Neuronal stem cell (in vitro differentiated cells): ENCODE results near the gene C11orf97.

Experiments used
- DNase-seq: peaks from one replicate; pipeline ENCODE4 v3.0.0-alpha.2; 2013; ENCODE audit warnings: low spot score
- H2AFZ ChIP-seq: one replicate; pipeline ENCODE4 v1.6.1; 2013; ENCODE audit warnings: mild to moderate bottlenecking, low read length, inconsistent platforms
- H2AK5ac ChIP-seq: 2 replicates; pipeline ENCODE4 v1.6.1; 2013; ENCODE audit warnings: low read depth, mild to moderate bottlenecking, inconsistent platforms, low read length, moderate library complexity, mixed read lengths
- H2BK120ac ChIP-seq: 2 replicates; pipeline ENCODE4 v1.6.1; 2013; ENCODE audit warnings: low read depth, mild to moderate bottlenecking, inconsistent platforms, low read length, moderate library complexity, mixed read lengths
- H2BK12ac ChIP-seq: one replicate; pipeline ENCODE4 v1.6.1; 2013; ENCODE audit warnings: low read length, inconsistent platforms
- H2BK15ac ChIP-seq: 2 replicates; pipeline ENCODE4 v1.6.1; 2013; ENCODE audit warnings: mild to moderate bottlenecking, low read length, inconsistent platforms, mixed read lengths
- H2BK5ac ChIP-seq: one replicate; pipeline ENCODE4 v1.6.1; 2013; ENCODE audit warnings: inconsistent platforms, mild to moderate bottlenecking, low read length, moderate library complexity
- H3K14ac ChIP-seq: one replicate; pipeline ENCODE4 v1.6.1; 2013; ENCODE audit warnings: low read length, inconsistent platforms
- H3K18ac ChIP-seq: 2 replicates; pipeline ENCODE4 v1.6.1; 2013; ENCODE audit warnings: low read length, inconsistent platforms
- H3K23ac ChIP-seq: 2 replicates; pipeline ENCODE4 v1.6.1; 2013; ENCODE audit warnings: low read depth, mild to moderate bottlenecking, mixed read lengths, low read length, inconsistent platforms; ENCODE audit not compliant: poor library complexity
- H3K27ac ChIP-seq: replicated peaks from 3 replicates; pipeline ENCODE4 v1.5.1; 2013; ENCODE audit warnings: low read length, inconsistent platforms
- H3K27me3 ChIP-seq, 3 experiments: 2 replicates each; pipeline ENCODE4 v1.6.1; 2013; ENCODE audit warnings: low read length in 3 of 3, mild to moderate bottlenecking in 2 of 3, inconsistent platforms in 1 of 3, low read depth in 1 of 3, mixed read lengths in 1 of 3, moderate library complexity in 1 of 3; ENCODE audit not compliant: control insufficient read depth in 3 of 3, insufficient read depth in 3 of 3
- H3K36me3 ChIP-seq, 2 donors: replicated peaks in 1 of 2; 2 replicates each; pipeline ENCODE4 v1.6.1; 2013; ENCODE audit warnings: low read length in 2 of 2; ENCODE audit not compliant: control insufficient read depth in 2 of 2, insufficient read depth in 2 of 2
- H3K4ac ChIP-seq: 2 replicates; pipeline ENCODE4 v1.6.1; 2013; ENCODE audit warnings: inconsistent platforms, mild to moderate bottlenecking, low read length, moderate library complexity
- H3K4me1 ChIP-seq, 2 donors: 1 replicate in 1 of 2; 2 replicates in 1 of 2; pipeline ENCODE4 v1.6.1; 2013; ENCODE audit warnings: low read length in 2 of 2, low read depth in 1 of 2; ENCODE audit not compliant: control insufficient read depth in 2 of 2, insufficient read depth in 1 of 2
- H3K4me2 ChIP-seq: one replicate; pipeline ENCODE4 v1.6.1; 2013; ENCODE audit warnings: mild to moderate bottlenecking, low read length, inconsistent platforms; ENCODE audit not compliant: insufficient read depth, poor library complexity, severe bottlenecking
- H3K4me3 ChIP-seq, 2 donors: 2 replicates each; pipeline ENCODE4 v1.5.1; 2013; ENCODE audit warnings: low read length in 2 of 2, mild to moderate bottlenecking in 2 of 2, inconsistent platforms in 1 of 2, moderate library complexity in 1 of 2
- H3K79me1 ChIP-seq: one replicate; pipeline ENCODE4 v1.6.1; 2013; ENCODE audit warnings: low read depth, mild to moderate bottlenecking, inconsistent platforms, low read length, moderate library complexity
- H3K9ac ChIP-seq: one replicate; pipeline ENCODE4 v1.6.1; 2013; ENCODE audit warnings: mild to moderate bottlenecking, low read depth, low read length, inconsistent platforms; ENCODE audit not compliant: poor library complexity
- H3K9me3 ChIP-seq, 2 donors: replicated peaks in 1 of 2; 2 replicates each; pipeline versions ENCODE3 to v1.6.1; 2013; ENCODE audit warnings: low read length in 2 of 2, mild to moderate bottlenecking in 2 of 2, inconsistent platforms in 1 of 2, low read depth in 1 of 2, mixed read lengths in 1 of 2, moderate library complexity in 1 of 2; ENCODE audit not compliant: control insufficient read depth in 2 of 2, insufficient read depth in 1 of 2
- H4K8ac ChIP-seq: one replicate; pipeline ENCODE4 v1.6.1; 2013; ENCODE audit warnings: low read depth, mild to moderate bottlenecking, inconsistent platforms, low read length, moderate library complexity
- H4K91ac ChIP-seq: one replicate; pipeline ENCODE4 v1.6.1; 2013; ENCODE audit warnings: low read length, low read depth, mild to moderate bottlenecking, inconsistent platforms; ENCODE audit not compliant: poor library complexity
- WGBS, 2 donors: extraction: QIAGEN DNeasy Blood & Tissue Kit; methylation state at CpG; one replicate each; pipeline ENCODE4 v1.1.7; 2013; ENCODE audit warnings: missing lambda C conversion rate in 2 of 2, mixed read lengths in 1 of 2; ENCODE audit not compliant: insufficient read length in 2 of 2, insufficient replicate concordance in 1 of 2; ENCODE audit errors: extremely low coverage in 2 of 2; 5-methylcytosine and 5-hydroxymethylcytosine counted together

Gene C11orf97

GRCh38 chr11:94544646-94545263 is 32.5 kb downstream of the C11orf97 start:
- Histone ChIP-seq H3K4me1 (peaks cover 0 to 4% of the 10 kb centered on the region in 2 donors), H3K14ac (peak overlapping the region; percentile 47), H2AFZ (peak overlapping the region; percentile 96), H3K9ac (peak overlapping the region; percentile 87), H2BK120ac (no peak overlapping the region), H2AK5ac (peak overlapping the region; percentile 59), H2BK12ac (no peak overlapping the region), H4K91ac (no peak overlapping the region), H4K8ac (no peak overlapping the region), H2BK15ac (no peak overlapping the region), H3K4me3 (peak overlapping the region; percentile 45 to 87), H3K27me3 (peaks cover 8 to 76% (median 25%) of the 10 kb centered on the region in 3 experiments), H3K23ac (peak overlapping the region; percentile 50), H3K36me3 (no peaks in the 10 kb centered on the region), H3K4ac (no peak overlapping the region), H3K18ac (peak overlapping the region; percentile 98), H3K27ac (no peak overlapping the region), H2BK5ac (no peak overlapping the region), H3K79me1 (no peaks in the 10 kb centered on the region), H3K4me2 (peak overlapping the region; percentile 88), H3K9me3 (peaks cover 0 to 6% of the 10 kb centered on the region in 2 donors)
- DNase-seq: peak; percentile 11
- WGBS, 2 donors: no CpG with 5 or more reads among the region's 59 CpGs

DNA sequence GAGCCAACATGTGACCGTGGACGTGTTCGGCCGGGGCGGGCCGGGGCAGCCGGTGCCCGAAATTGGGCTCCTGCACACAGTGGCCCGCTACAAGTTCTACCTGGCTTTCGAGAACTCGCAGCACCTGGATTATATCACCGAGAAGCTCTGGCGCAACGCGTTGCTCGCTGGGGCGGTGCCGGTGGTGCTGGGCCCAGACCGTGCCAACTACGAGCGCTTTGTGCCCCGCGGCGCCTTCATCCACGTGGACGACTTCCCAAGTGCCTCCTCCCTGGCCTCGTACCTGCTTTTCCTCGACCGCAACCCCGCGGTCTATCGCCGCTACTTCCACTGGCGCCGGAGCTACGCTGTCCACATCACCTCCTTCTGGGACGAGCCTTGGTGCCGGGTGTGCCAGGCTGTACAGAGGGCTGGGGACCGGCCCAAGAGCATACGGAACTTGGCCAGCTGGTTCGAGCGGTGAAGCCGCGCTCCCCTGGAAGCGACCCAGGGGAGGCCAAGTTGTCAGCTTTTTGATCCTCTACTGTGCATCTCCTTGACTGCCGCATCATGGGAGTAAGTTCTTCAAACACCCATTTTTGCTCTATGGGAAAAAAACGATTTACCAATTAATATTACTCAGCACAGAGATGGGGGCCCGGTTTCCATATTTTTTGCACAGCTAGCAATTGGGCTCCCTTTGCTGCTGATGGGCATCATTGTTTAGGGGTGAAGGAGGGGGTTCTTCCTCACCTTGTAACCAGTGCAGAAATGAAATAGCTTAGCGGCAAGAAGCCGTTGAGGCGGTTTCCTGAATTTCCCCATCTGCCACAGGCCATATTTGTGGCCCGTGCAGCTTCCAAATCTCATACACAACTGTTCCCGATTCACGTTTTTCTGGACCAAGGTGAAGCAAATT is 33.3 kb downstream of the C11orf97 start:
- Histone ChIP-seq H4K91ac (no peak overlapping the region), H3K18ac (peak overlapping the region; percentile 32), H3K36me3 (no peaks in the 10 kb centered on the region), H2BK5ac (no peak overlapping the region), H3K9me3 (peaks cover 0 to 6% of the 10 kb centered on the region in 2 donors), H3K27me3 (peaks cover 8 to 76% (median 25%) of the 10 kb centered on the region in 3 experiments), H3K79me1 (no peaks in the 10 kb centered on the region), H4K8ac (no peak overlapping the region), H3K9ac (peak overlapping the region; percentile 39), H3K4me2 (peak overlapping the region; percentile 88), H3K4me1 (peaks cover 0 to 4% of the 10 kb centered on the region in 2 donors), H2AK5ac (peak overlapping the region; percentile 59), H3K27ac (no peak overlapping the region), H3K14ac (no peak overlapping the region), H2BK12ac (no peak overlapping the region), H2AFZ (peak overlapping the region; percentile 96), H2BK15ac (no peak overlapping the region), H3K4me3 (peak overlapping the region in 1 of 2 donors; percentile 87), H3K23ac (peak overlapping the region; percentile 5), H3K4ac (no peak overlapping the region), H2BK120ac (no peak overlapping the region)
- no peak for DNase-seq
- WGBS, 2 donors: no CpG with 5 or more reads among the region's 54 CpGs

- Histone ChIP-seq H3K4me3 (no peak overlapping the region), H3K27me3 (peaks cover 8 to 73% (median 25%) of the 10 kb centered on the region in 3 experiments)
- no peak for DNase-seq
These were observed 33.9 kb downstream of the C11orf97 start for GRCh38 chr11:94546162-94546470.

GRCh38 chr11:94546886-94547285 is 34.6 kb downstream of the C11orf97 start:
- Histone ChIP-seq H3K79me1 (no peaks in the 10 kb centered on the region), H2BK15ac (no peak overlapping the region), H4K91ac (no peak overlapping the region), H3K9ac (no peak overlapping the region), H3K4me2 (no peak overlapping the region), H3K4me3 (no peak overlapping the region), H2BK12ac (no peak overlapping the region), H3K18ac (no peak overlapping the region), H3K4ac (no peak overlapping the region), H2AK5ac (no peak overlapping the region), H2BK120ac (no peak overlapping the region), H3K23ac (no peak overlapping the region), H3K14ac (no peak overlapping the region), H2BK5ac (no peak overlapping the region), H3K27ac (no peak overlapping the region), H2AFZ (no peak overlapping the region), H3K27me3 (peaks cover 8 to 65% (median 25%) of the 10 kb centered on the region in 3 experiments), H3K36me3 (no peaks in the 10 kb centered on the region), H3K9me3 (peaks cover 0 to 6% of the 10 kb centered on the region in 2 donors), H4K8ac (no peak overlapping the region), H3K4me1 (peaks cover 0 to 4% of the 10 kb centered on the region in 2 donors)
- WGBS, 2 donors: no CpG with 5 or more reads among the region's 1 CpG
- no peak for DNase-seq

More at GRCh38 chr11:94546162-94546470, 33.9 kb downstream of the C11orf97 start:
- no peak overlapping the region for H2AFZ ChIP-seq
- WGBS, 2 donors: no CpG with 5 or more reads among the region's 2 CpGs
- H2BK15ac ChIP-seq: no peak overlapping the region
- H4K91ac ChIP-seq: no peak overlapping the region
- no peaks in the 10 kb centered on the region for H3K36me3 ChIP-seq
- no peak overlapping the region for H3K9ac ChIP-seq
- H3K14ac ChIP-seq: no peak overlapping the region
- no peaks in the 10 kb centered on the region for H3K79me1 ChIP-seq
- no peak overlapping the region for H2AK5ac ChIP-seq
- H3K23ac ChIP-seq: no peak overlapping the region
- H2BK120ac ChIP-seq: no peak overlapping the region
- H3K4me1 ChIP-seq: peaks cover 0 to 4% of the 10 kb centered on the region in 2 donors
- no peak overlapping the region for H2BK12ac ChIP-seq
- no peak overlapping the region for H3K4me2 ChIP-seq
- no peak overlapping the region for H3K27ac ChIP-seq
- H3K4ac ChIP-seq: no peak overlapping the region
- no peak overlapping the region for H2BK5ac ChIP-seq
- no peak overlapping the region for H3K18ac ChIP-seq
- no peak overlapping the region for H4K8ac ChIP-seq
- peaks cover 0 to 6% of the 10 kb centered on the region in 2 donors for H3K9me3 ChIP-seq
